ENCODE data around the gene ANKHD1.
"Not testable (repeated sequence)": the region's sequence is repeated elsewhere in the genome, so short reads cannot be mapped to it uniquely, and the experiment has no call there.

ANKHD1 gene

GRCh38 chr5:140429724-140430123 lies 28.1 kb downstream of the ANKHD1 start:
- no peak for DNase-seq

DNA sequence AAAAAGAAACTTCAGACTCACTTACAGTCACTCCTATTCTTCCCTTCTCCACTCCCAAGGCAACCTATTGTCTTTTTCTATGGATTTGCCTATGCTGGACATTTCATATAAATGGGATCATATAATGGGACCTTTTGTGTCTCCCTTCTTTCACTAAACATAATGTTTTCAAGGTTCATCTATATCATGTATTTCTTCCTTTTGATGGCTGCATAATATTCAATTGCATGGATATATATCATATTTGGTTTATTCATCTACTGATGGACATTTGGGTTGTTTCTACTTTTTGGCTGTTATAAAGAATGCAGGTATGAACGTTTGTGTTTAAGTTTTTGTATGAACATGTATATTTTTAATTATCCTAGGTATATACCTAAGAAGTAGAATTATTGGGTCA lies 30.6 kb downstream of the ANKHD1 start:
- DNase-seq = no peak

DNA sequence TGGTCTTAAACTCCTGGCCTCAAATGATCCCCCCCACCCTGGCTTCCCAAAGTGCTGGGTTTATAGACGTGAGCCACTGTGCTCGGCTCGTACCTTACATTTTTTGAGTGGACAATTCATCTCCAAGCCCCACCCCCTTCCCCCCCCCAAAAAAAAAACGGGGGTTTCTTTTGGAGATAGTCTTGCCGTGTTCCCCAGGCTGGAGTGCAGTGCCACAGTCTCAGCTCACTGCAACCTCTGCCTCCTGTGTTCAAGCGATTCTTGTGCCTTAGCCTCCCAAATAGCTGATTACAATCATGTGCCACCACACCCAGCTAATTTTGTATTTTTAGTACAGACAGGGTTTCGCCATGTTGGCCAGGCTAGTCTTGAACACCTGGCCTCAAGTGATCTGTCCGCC lies 31.3 kb downstream of the ANKHD1 start:
- no peak for DNase-seq

- DNase-seq = not testable (repeated sequence)
Measured at GRCh38 chr5:140457368-140457767, 55.7 kb downstream of the ANKHD1 start.

GRCh38 chr5:140466981-140467742 lies 65.5 kb downstream of the ANKHD1 start:
- DNase-seq = no peak

GRCh38 chr5:140468188-140468587 lies 66.6 kb downstream of the ANKHD1 start:
- DNase-seq = no peak

DNA sequence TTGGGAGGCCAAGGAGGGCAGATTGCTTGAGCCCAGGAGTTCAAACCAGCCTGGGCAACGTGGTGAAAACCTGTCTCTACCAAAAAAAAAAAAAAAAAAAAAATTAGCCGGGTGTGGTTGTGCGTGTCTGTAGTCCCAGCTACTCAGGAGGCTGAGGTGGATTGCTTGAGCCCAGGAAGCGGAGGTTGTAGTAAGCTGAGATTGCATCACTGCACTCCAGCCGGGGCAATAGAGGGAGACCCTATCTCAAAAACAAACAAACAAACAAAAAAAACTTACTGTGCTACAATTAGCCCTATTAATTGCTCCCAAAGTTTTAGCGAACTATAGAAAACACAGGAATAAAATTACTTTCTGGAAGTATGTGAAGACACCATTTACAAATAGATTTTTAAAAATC lies 67.6 kb downstream of the ANKHD1 start:
- DNase-seq = no peak

GRCh38 chr5:140480310-140481014 lies 78.8 kb downstream of the ANKHD1 start:
- no peak for DNase-seq

DNA sequence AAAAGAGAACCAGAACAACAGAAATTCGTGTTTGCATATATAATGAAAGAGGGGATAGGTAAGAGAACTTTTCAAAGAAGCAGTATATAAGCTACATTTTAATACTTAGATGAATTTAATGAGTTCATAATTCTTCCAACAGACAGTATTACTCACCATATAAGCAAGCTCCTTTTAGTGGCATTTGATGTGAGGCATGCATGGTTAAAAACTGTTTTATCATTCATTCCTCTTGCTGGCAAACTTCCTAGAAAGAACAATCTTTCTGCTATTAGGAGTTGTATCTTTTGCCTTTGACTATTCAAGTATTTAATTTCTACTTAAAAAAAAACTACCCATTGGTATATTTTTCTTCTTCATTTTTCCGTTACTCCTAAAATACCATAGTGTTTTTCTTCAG lies 80.1 kb downstream of the ANKHD1 start:
- DNase-seq = no peak

DNA sequence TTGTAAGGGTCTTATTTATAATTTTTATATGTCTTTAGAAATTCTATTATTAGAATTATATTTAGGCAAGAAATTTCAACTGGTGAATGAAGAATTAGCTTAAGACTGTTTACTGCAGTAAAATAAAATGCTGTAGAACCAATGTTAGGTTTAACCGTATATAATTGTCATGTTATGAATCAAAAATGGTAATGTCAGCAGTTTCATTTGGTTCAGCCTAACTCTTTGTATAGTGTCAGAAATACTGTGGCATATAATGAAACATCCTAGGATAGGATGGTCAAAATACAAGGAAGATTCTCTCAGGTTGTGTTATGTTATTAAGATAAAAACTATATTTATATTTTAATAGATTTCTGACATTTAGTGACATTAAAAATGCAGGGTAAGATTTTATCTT lies 81.4 kb downstream of the ANKHD1 start:
- no peak for DNase-seq

DNA sequence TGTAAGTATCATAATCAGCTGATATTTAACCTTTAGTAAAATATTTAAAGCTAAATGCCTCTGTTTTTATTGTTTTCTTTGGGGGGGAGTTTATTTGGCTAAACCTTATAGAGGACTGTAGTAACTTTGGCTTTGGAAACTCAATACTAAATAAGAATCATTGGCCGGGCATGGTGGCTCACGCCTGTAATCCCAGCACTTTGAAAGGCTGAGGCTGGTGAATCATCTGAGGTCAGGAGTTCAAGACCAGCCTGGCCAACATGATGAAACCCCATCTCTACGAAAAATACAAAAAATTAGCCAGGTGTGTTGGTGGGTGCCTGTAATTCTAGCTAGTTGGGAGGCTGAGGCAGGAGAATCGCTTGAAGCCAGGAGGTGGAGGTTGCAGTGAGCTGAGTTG lies 86.5 kb downstream of the ANKHD1 start:
- DNase-seq = not testable (repeated sequence)

DNA sequence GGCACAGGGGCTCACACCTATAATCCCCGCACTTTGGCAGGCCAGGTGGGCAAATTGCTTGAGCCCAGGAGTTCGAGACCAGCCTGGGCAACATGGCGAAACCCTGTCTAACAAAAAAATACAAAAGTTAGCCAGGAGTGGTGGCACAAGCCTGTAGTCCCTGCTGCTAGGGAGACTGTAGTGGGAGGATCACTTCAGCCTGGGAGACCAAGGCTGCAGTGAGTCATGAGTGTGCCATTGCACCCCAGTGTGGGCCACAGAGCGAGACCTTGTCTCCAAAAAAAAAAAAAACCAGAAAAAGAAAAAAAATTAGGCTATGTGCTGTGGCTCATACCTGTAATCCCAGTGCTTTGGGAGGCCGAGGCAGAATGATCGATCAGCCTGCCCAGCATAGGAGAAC lies 87.3 kb downstream of the ANKHD1 start:
- no peak for DNase-seq

GRCh38 chr5:140497897-140498296 lies 96.3 kb downstream of the ANKHD1 start:
- DNase-seq = peak; percentile 11

GRCh38 chr5:140498591-140498990 lies 97.0 kb downstream of the ANKHD1 start:
- DNase-seq = no peak

- DNase-seq = no peak
Measured at GRCh38 chr5:140502834-140503233, 101.2 kb downstream of the ANKHD1 start.

DNA sequence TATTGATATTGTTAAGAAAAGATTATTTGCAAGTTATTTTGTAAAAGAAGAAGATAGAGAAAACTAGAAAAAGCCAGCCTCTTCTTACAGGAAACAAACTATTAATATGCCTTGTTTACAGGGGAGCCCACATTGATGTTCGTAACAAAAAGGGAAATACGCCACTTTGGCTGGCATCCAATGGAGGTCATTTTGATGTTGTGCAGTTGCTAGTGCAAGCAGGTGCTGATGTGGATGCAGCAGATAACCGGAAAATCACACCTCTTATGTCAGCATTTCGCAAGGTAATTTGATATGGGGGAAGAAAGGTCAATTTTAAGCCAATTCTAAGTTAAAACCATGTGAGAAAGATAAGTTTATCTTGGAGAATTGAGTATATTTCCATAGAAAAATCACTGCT lies 108.3 kb downstream of the ANKHD1 start:
- peak; percentile 57 for DNase-seq

- DNase-seq = no peak
Measured at GRCh38 chr5:140513124-140513523, 111.5 kb downstream of the ANKHD1 start.

- no peak for DNase-seq
Measured at GRCh38 chr5:140524003-140524402, 122.4 kb downstream of the ANKHD1 start.

DNA sequence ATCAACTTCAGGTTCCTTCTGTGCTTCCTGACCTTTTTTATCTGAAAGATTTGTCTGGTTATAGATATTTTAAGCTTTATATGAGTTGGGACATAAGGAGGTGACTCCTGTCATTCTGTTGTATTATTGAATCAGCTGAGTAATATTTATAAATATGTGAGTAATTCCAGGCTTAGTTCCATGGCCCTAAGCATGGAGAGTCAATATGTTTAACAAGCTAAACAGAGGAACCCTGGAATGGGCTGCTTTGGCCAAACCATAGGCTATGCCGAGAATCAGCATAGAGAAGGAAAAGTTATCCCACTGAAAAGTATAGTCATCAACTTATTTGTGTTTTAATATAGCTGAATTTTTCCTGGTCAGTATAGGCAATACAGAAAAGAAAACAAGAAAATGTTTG lies 138.6 kb downstream of the ANKHD1 start:
- DNase-seq = no peak

DNA sequence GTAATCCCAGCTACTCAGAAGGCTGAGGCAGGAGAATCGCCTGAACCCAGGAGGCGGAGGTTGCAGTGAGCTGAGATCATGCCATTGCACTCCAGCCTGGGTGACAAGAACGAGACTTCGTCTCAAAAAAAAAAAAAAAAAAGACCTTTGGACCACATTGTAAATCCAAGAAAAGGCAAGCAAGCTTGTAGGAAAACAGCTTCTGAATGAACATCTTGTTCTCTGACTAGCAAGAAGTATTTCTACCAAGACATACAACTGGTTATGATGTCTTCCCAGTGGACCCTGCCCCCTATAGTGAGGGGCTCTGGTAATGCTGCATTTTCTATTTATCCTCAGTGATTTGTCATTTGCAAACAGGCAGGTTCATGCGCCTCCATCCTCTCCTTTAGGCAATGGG lies 141.3 kb downstream of the ANKHD1 start:
- DNase-seq = no peak

- no peak for DNase-seq
Measured at GRCh38 chr5:140544986-140545385, 143.4 kb downstream of the ANKHD1 start.

DNA sequence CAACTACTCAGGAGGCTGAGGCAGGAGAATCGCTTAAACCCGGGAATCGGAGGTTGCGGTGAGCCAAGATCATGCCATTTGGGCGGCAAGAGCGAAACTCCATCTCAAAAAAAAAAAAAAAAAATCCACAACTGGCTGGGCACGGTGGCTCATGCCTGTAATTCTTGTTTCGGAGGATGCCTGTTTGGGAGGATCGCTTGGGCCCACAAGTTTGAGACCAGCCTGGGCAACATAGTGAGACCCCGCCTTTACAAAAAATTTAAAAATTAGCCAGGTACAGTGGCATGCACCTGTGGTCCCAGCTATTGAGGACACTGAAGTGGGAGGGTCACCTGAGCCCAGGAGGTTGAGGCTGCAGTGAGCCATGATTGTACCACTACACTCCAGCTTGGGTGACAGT lies 144.0 kb downstream of the ANKHD1 start:
- DNase-seq = no peak

DNA sequence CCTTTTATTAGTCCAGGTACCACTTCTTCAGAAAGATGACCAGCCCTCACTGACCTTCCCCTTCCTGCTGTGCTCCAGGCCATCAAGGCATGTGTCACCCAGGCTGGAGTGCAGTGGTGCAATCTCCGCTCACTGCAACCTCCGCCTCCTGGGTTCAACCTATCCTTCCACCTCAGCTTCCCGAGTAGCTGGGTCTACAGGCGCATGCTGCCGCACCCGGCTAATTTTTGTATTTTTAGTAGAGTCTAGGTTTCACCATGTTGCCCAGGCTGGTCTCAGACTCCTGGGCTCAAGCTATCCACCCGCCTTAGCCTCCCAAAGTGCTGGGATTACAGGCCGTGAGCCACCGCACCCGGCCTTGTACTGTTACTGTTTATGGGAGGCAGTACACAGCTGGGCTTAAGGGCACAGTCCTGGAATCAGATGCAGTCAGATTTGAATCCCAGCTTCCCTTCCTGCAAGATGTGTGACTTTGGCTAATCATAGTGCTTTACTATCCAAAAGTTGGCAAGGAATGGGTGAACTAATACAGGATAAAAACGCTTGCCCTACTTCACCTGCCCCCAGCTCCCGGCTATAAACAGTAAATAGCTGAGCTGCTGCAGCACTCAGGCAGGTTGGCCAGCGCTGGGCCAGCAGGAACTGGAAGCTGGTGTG lies 145.3 kb downstream of the ANKHD1 start:
- DNase-seq = no peak

Data from NCI-H2029 (cell line).